Caco-2 (cell line): ENCODE data around the gene CCL4. TPM values are rescaled to one million over a fixed set of nuclear protein-coding genes. Genes with fewer than 3 reads are reported as not detected.
"Not testable (repeated sequence)": the region's sequence is repeated elsewhere in the genome, so short reads cannot be mapped to it uniquely, and the experiment has no call there.

Source experiments
- BruUV-seq: library from RNA; stranded (reverse); fragments of 400-500 nt; replicated peaks from 2 replicates; lab custom pipeline; 2021; lab: Mats Ljungman, UMichigan
- CTCF ChIA-PET: fragments of 300-600 bp; sonication (Branson Sonifier 250); formaldehyde crosslinking; loops from one replicate; lab custom pipeline; 2022; ENCODE audit warnings: antibody characterized with exemption; lab: Charles Lee
- POLR2A ChIA-PET: fragments of 300-600 bp; sonication (Branson Sonifier 250); formaldehyde crosslinking; loops from one replicate; lab custom pipeline; 2022; ENCODE audit warnings: antibody characterized with exemption; lab: Charles Lee
- DNase-seq, 2 experiments: peaks; one replicate each; pipeline versions ENCODE4 v3.0.0 to v3.0.0-alpha.2; 2020 to 2022
- H3K27me3 ChIP-seq: replicated peaks from 2 replicates; pipeline ENCODE4 v1.6.0; 2011; ENCODE audit warnings: low read length; ENCODE audit not compliant: control insufficient read depth, insufficient read depth
- H3K36me3 ChIP-seq: 2 replicates; pipeline ENCODE4 v1.5.1; 2011; ENCODE audit warnings: low read length; ENCODE audit not compliant: control insufficient read depth, insufficient read depth
- H3K4me1 ChIP-seq: fragments of 250-450 bp; sonication (Bioruptor Pico); 2 replicates; pipeline ENCODE4 v1.5.1; 2020; ENCODE audit warnings: mild to moderate bottlenecking
- H3K4me3 ChIP-seq: 2 replicates; pipeline ENCODE4 v1.5.1; 2011; ENCODE audit warnings: low read depth, mild to moderate bottlenecking, control low read depth, low read length
- H3K9me3 ChIP-seq: fragments of 250-450 bp; sonication (Bioruptor Pico); 2 replicates; pipeline ENCODE4 v1.5.1; 2020; ENCODE audit warnings: mild to moderate bottlenecking, moderate library complexity
- H3K27ac Mint-ChIP-seq: one replicate; pipeline ENCODE4 v1.8.0; 2022; ENCODE audit warnings: mixed read lengths; ENCODE audit not compliant: unreplicated experiment
- H3K27me3 Mint-ChIP-seq: one replicate; pipeline ENCODE4 v1.8.0; 2022; ENCODE audit warnings: mixed read lengths; ENCODE audit not compliant: insufficient read depth, unreplicated experiment
- H3K36me3 Mint-ChIP-seq: one replicate; pipeline ENCODE4 v1.8.0; 2022; ENCODE audit warnings: mild to moderate bottlenecking, mixed read lengths; ENCODE audit not compliant: insufficient read depth, unreplicated experiment
- H3K4me1 Mint-ChIP-seq: one replicate; pipeline ENCODE4 v1.8.0; 2022; ENCODE audit warnings: low read depth, mixed read lengths; ENCODE audit not compliant: unreplicated experiment
- H3K4me3 Mint-ChIP-seq: one replicate; pipeline ENCODE4 v1.8.0; 2022; ENCODE audit warnings: mild to moderate bottlenecking, moderate library complexity, mixed read lengths; ENCODE audit not compliant: unreplicated experiment
- H3K9me3 Mint-ChIP-seq: one replicate; pipeline ENCODE4 v1.8.0; 2022; ENCODE audit warnings: mixed read lengths; ENCODE audit not compliant: unreplicated experiment
- CTCF ChIP-seq, 2 experiments: fragments of 200-600 bp in 1 of 2; IDR thresholded peaks; 1 replicate in 1 of 2; 2 replicates in 1 of 2; pipeline versions ENCODE4 v1.5.1 to v1.8.0; 2011 to 2022; ENCODE audit warnings: antibody characterized with exemption in 1 of 2, control low read depth in 1 of 2, inconsistent platforms in 1 of 2, low read depth in 1 of 2, low read length in 1 of 2, mild to moderate bottlenecking in 1 of 2, moderate library complexity in 1 of 2; ENCODE audit not compliant: insufficient read depth in 1 of 2, severe bottlenecking in 1 of 2, unreplicated experiment in 1 of 2
- intact Hi-C: fragments of 100-400 bp; cut with micrococcal nuclease; formaldehyde crosslinking; loops from one replicate; pipeline ENCODE4 v1.10.0; 2022; ENCODE audit not compliant: unreplicated experiment
- total RNA-seq: library from RNA; stranded (reverse); gene quantifications from 2 replicates; pipeline ENCODE4 v1.2.3, GENCODE V29; 2022

CCL4 gene
- total RNA-seq, 1 experiment from 2014 or later, result not detected

- no peaks in the 10 kb centered on the region for H3K27me3 ChIP-seq
- DNase-seq, result no peak
- H3K27me3 Mint-ChIP-seq, result peaks cover 14% of the 10 kb centered on the region
- no peak overlapping the region for H3K4me3 ChIP-seq
- H3K27ac Mint-ChIP-seq, result no peak overlapping the region
- TF ChIP-seq CTCF (IDR thresholded peaks at IDR 0.05; ENCODE audit: insufficient read depth in 1 of 2, low read depth in 1 of 2, low read length in 1 of 2, severe bottlenecking in 1 of 2, unreplicated experiment in 1 of 2), result no peak
- H3K9me3 Mint-ChIP-seq, result no peaks in the 10 kb centered on the region
- no TSS peak for BruUV-seq
- intact Hi-C loops, result no loop called here
- no peaks in the 10 kb centered on the region for H3K4me1 ChIP-seq
- H3K36me3 Mint-ChIP-seq, result no peaks in the 10 kb centered on the region
- no peaks in the 10 kb centered on the region for H3K9me3 ChIP-seq
- ChIA-PET POLR2A (no interaction called here), CTCF (no interaction called here)
- no peaks in the 10 kb centered on the region for H3K36me3 ChIP-seq
- H3K4me3 Mint-ChIP-seq, result no peak overlapping the region
- no peaks in the 10 kb centered on the region for H3K4me1 Mint-ChIP-seq
Measured at GRCh38 chr17:36095992-36096391, 7.6 kb upstream of the CCL4 start.

GRCh38 chr17:36099004-36099403 is 4.6 kb upstream of the CCL4 start:
- BruUV-seq, H3K4me3 Mint-ChIP-seq, H3K36me3 ChIP-seq, intact Hi-C loops, POLR2A ChIA-PET, H3K4me3 ChIP-seq, H3K27me3 ChIP-seq, CTCF ChIA-PET, DNase-seq, H3K4me1 Mint-ChIP-seq, H3K9me3 ChIP-seq, H3K4me1 ChIP-seq, H3K9me3 Mint-ChIP-seq, H3K27ac Mint-ChIP-seq, H3K36me3 Mint-ChIP-seq: not testable (repeated sequence)
- peaks cover 14% of the 10 kb centered on the region for H3K27me3 Mint-ChIP-seq

- H3K9me3 ChIP-seq, POLR2A ChIA-PET, H3K27me3 ChIP-seq, BruUV-seq, H3K4me1 Mint-ChIP-seq, H3K36me3 Mint-ChIP-seq, H3K4me3 ChIP-seq, CTCF ChIA-PET, H3K27ac Mint-ChIP-seq, H3K4me1 ChIP-seq, H3K36me3 ChIP-seq, DNase-seq, H3K4me3 Mint-ChIP-seq, H3K9me3 Mint-ChIP-seq, intact Hi-C loops: not testable (repeated sequence)
- H3K27me3 Mint-ChIP-seq, result peaks cover 25% of the 10 kb centered on the region
Measured at GRCh38 chr17:36104246-36104645, 619 bp downstream of the CCL4 start.

GRCh38 chr17:36104701-36105181 is 1.1 kb downstream of the CCL4 start:
- BruUV-seq, result no TSS peak
- POLR2A ChIA-PET, result no interaction called here
- H3K4me3 ChIP-seq, result no peak overlapping the region
- Mint-ChIP-seq H3K4me1 (no peaks in the 10 kb centered on the region), H3K4me3 (no peak overlapping the region), H3K36me3 (no peaks in the 10 kb centered on the region), H3K27ac (no peak overlapping the region), H3K9me3 (no peaks in the 10 kb centered on the region), H3K27me3 (peaks cover 25% of the 10 kb centered on the region)
- H3K27me3 ChIP-seq, result 0 out of 2 replicates have a peak, but pooled peaks cover 3% of the 10 kb centered on the region
- no peaks in the 10 kb centered on the region for H3K36me3 ChIP-seq
- H3K4me1 ChIP-seq, result no peaks in the 10 kb centered on the region
- H3K9me3 ChIP-seq, result no peaks in the 10 kb centered on the region
- CTCF ChIA-PET, result no interaction called here
- no peak for DNase-seq
- intact Hi-C loops, result no loop called here
- no peak for TF ChIP-seq CTCF (IDR thresholded peaks at IDR 0.05; ENCODE audit: insufficient read depth in 1 of 2, low read depth in 1 of 2, low read length in 1 of 2, severe bottlenecking in 1 of 2, unreplicated experiment in 1 of 2)
